Measurements from ENCODE around the gene IDI2. TPM values are rescaled to one million over a fixed set of nuclear protein-coding genes. Genes with fewer than 3 reads are reported as not detected.

The IDI2 gene
- total and polyA plus RNA-seq, 4 donors = 0.11 to 0.12 TPM; not detected in 2

Other genes with a start within 250 kb of the IDI2 start
- gene LARP4B, start 94.2 kb downstream of the IDI2 start, total RNA-seq = 10 to 100 TPM; 28.2 to 37.8 TPM
- gene LARP4B, start 94.2 kb downstream of the IDI2 start, polyA plus RNA-seq (ENCODE audit: insufficient read length in 2 of 2) = 10 to 100 TPM; 38.3 to 38.5 TPM
- 10 to 100 TPM; 28.7 to 31.9 TPM for gene GTPBP4, start 37.4 kb downstream of the IDI2 start, total RNA-seq
- 10 to 100 TPM; 49.3 to 50.0 TPM for gene GTPBP4, start 37.4 kb downstream of the IDI2 start, polyA plus RNA-seq (ENCODE audit: insufficient read length in 2 of 2)
- 100 to 1,000 TPM in 1 of 2 donors, 10 to 100 TPM in 1; 90.6 to 219 TPM for gene IDI1, start 23.3 kb upstream of the IDI2 start, total RNA-seq
- 100 to 1,000 TPM; 146 to 192 TPM for gene IDI1, start 23.3 kb upstream of the IDI2 start, polyA plus RNA-seq (ENCODE audit: insufficient read length in 2 of 2)
- 10 to 100 TPM; 18.7 to 28.0 TPM for gene WDR37, start 30.5 kb upstream of the IDI2 start, total RNA-seq
- gene WDR37, start 30.5 kb upstream of the IDI2 start, polyA plus RNA-seq (ENCODE audit: insufficient read length in 2 of 2) = 10 to 100 TPM; 29.8 to 32.6 TPM